Thyroid gland (tissue), 4 donors: ENCODE measurements around the gene KIF1B.

Experiments used
- CTCF ChIP-seq, 6 experiments: fragments of 200-600 bp in 3 of 6; fragments of 450-650 bp in 3 of 6; sonication (generic) in 3 of 6; IDR thresholded peaks; one replicate each; pipeline ENCODE4 v1.5.1; 2016 to 2019; ENCODE audit warnings: antibody characterized with exemption in 6 of 6, mild to moderate bottlenecking in 2 of 6, inconsistent platforms in 1 of 6, moderate library complexity in 1 of 6
- POLR2A ChIP-seq, 2 donors: fragments of 450-650 bp; IDR thresholded peaks; one replicate each; pipeline ENCODE4 v1.6.1; 2017; ENCODE audit warnings: antibody characterized with exemption in 2 of 2, mild to moderate bottlenecking in 2 of 2, moderate library complexity in 1 of 2

DNA sequence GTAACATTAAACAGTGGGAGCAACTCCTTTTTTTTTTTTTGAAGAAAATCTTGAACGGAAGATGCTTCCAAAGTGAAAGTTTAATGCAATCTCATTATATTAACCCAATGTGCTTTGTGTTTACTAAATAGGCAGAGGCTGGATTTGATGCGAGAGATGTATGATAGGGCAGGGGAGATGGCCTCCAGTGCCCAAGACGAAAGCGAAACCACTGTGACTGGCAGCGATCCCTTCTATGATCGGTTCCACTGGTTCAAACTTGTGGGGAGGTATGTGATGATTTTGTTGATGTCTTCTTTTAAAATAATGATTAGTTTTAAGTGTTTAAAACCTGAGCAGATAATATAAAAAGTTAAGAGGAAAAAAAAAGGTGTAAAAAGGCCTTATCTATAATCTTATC lies 114.3 kb downstream of the KIF1B start:
- TF ChIP-seq CTCF (IDR thresholded peaks at IDR 0.05) (no peak), POLR2A (IDR thresholded peaks at IDR 0.05) (no peak)
